NCI-H524 treated with DMSO at 0.1 percent for 48 hours (cell line): ENCODE results near the gene MIGA1.
"Not testable (repeated sequence)": the region's sequence is repeated elsewhere in the genome, so short reads cannot be mapped to it uniquely, and the experiment has no call there.

Experiments
- DNase-seq: peaks from one replicate; lab custom pipeline; 2025; lab: John Stamatoyannopoulos, UW

The MIGA1 gene, protein sequence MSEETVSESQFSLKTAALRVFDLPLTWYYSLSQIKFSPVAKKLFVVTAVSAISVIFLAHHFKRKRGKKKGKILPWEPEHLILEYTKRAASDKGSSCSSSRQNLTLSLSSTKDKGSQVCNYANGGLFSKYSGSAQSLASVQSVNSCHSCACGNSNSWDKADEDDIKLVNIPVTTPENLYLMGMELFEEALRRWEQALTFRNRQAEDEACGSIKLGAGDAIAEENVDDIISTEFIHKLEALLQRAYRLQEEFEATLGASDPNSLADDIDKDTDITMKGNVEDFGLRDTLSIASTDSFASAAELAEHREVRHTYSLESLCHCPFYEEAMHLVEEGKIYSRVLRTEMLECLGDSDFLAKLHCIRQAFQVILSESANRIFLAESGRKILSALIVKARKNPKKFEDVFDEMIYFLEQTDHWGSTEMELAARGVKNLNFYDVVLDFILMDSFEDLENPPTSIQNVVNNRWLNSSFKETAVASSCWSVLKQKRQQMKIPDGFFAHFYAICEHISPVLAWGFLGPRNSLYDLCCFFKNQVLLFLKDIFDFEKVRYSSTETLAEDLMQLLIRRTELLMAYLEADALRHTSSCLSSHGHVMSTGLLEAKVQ

DNA sequence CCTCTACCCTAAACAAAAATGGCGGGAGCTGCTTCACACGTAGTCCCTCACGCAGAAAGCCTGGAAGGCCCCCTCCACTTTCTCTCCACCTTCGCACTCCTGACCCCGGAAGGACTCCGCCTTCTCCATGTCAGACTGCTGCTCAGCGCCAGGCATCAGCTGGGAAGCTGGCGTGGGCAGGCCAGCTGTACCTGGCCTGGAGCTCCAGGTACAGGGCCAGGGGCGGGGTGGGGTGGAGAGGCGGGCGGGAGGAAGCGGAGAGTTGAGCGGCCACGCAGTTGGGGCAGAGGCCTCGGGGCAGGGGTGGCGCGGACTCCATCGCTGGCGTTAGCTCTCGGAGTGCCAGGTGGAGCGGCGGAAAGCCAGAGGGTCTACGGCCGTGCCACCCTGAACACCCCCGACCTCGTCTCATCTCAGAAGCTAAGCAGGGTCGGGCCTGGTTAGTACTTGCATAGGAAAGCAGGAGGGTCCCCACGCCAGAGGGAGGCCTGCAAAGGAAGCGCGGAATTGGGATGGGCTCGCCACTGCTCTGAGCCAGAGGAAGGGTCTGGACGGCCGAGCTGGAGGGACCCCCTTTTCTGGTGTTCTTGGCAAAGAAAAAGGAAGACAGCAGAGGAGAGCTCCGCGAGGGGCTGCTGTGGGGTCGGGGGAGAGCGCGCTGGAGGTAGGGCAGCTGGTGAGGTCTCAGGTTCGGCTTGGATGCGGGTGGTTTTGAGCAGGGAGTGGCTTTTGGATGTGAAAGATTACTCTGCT is at the start of gene MIGA1:
Gene MIGA1 (plus strand): TSS at position 121 of the 753 bp plus-strand sequence. CDS start 3,604 bp downstream, outside the sequence.
- DNase-seq: peak; percentile 79

- DNase-seq: no peak
Measured at GRCh38 chr1:77732090-77732489, 47.4 kb upstream of the MIGA1 start.

DNA sequence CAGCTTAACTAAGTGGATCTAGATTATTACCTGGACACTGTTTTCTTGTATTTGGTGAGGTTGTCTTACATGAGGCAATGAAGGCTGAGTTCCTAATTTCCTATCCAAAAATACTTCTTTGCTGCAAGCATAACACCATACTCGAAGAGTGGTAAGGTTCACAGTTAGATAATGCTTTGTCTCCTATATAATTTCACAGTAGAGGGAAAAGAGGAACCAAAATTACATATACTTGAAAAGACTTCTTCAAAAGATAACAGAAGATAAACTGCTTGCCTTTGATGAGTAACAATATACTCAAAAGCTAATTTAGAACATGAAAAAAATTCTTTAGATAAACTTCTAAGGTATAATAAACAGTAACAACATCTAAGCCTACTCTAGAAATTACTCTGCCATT is 40.2 kb upstream of the MIGA1 start:
- no peak for DNase-seq

- no peak for DNase-seq
Measured at GRCh38 chr1:77741316-77741715, 38.1 kb upstream of the MIGA1 start.

- DNase-seq: no peak
Measured at GRCh38 chr1:77742011-77742555, 37.4 kb upstream of the MIGA1 start.

DNA sequence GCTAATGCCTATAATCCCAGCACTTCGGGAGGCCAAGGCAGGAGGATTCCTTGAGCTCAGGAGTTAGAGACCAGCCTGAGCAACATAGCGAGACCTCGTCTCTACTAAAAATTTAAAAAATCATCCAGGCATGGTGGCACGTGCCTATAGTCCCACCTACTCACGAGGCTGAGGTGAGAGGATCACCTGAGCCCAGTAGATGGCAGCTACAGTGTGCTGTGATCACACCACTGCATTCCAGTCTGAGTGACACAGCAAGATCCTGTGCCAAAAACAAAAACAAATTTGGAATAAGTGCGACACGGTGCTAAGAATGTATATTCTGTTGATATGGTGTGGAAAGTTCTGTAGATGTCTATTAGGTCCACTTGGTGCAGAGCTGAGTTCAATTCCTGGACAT is 34.9 kb upstream of the MIGA1 start:
- no peak for DNase-seq

GRCh38 chr1:77749489-77749888 is 30.0 kb upstream of the MIGA1 start:
- not testable (repeated sequence) for DNase-seq

- no peak for DNase-seq
Measured at GRCh38 chr1:77756052-77756754, 23.2 kb upstream of the MIGA1 start.

GRCh38 chr1:77757066-77757584 is 22.3 kb upstream of the MIGA1 start:
- no peak for DNase-seq

- no peak for DNase-seq
Measured at GRCh38 chr1:77757603-77758002, 21.8 kb upstream of the MIGA1 start.

DNA sequence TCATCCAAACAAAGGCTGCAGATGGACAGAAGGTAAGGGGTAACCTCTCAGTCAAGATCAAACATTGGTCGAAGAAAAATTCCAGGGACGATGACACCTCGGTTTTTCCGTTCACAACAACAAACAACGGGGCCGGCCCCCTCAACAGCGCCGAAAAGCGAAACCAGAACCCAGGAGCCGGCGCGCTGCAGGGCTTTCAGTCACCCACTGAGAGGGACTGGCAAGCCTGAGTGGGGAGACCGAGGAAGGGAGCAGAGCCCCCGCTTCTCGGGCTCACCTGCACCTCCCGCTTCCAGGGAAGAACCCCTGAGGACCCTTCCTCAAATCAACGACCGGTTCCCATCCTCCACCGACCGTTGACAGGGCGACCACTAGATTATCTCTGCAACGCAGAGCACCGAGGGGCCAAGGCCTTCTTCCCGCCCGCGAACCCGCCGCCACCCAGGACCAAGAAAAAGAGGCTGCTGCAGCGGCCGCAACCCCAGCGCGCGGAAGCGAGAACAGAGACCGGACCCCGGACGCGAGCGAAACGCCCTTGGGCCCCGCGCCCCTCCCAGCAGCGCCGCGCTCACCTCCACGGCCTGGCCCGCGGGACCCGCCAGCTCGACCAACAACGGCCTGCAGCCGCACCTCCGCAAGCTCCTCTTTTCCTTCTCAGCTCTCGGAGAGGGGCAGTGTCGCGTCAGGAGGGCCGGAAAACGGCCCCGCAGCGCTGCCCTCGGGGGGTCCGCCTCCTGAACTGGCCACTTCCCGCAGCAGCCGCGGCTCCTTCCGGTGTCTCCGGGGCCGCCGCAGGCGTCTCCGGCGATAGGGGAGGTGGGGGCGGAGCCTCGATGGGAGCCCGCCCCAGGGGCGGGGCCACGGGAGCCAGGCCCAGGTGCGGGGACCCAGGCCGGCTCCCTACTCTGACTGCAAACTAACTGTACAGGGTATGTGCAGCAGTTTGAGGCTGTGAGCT is 20.1 kb upstream of the MIGA1 start, which contains the start of gene USP33:
Gene USP33 (minus strand): TSS at position 782 of the 958 bp plus-strand sequence. CDS start 18,155 bp downstream, outside the sequence.
- DNase-seq: no peak

GRCh38 chr1:77762072-77762476 is 17.4 kb upstream of the MIGA1 start:
- no peak for DNase-seq

DNA sequence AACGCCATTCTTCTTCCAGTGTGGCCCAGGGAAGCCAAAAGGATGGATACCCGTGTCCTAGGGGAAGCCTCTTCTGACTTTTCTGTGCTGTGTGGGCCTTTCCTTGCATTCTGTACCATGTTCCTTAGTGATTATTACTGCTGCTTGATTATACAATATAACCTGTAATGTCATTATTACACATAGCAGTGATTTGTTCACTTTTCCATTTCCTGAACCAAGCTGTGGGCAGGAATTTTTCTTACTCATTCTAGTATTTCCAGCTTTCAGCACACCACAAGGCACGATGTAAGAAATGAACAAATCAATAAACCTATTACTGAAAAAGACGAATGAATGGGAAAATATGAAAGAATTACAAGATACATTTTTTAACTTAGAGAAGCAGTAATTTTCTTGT is 11.4 kb upstream of the MIGA1 start:
- DNase-seq: no peak

DNA sequence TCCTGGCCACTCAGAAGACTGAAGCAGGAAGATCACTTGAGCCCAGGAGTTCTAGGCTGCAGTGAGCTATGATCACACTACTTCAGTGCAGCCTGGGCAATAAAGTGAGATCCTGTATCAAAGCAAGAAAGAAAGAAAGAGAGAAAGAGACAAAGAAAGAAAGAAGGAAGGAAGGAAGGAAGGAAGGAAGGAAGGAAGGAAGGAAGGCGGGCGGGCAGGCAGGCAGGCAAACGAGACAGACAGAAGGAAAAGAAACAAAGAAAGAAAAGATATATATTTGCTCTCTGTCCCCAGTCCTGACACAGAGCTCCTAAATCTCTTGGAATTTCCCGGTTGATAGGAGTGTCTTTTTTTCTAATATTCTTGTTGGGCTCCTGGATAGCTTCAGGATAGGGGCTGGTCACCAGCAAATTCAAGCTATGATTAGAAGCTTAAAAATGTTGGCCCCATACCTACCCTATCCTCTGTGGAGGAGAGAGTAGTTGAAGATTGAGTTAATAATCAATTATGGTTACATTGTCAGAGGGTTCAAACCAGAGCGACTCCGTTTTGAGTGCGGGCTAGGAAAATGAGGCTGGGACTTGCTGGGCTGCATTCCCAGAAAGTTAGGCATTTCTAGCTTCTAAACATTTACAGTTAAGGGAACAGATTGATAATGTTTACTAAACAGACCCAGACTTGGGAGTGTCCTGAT is 3.3 kb upstream of the MIGA1 start:
- no peak for DNase-seq

- DNase-seq: no peak
Measured at GRCh38 chr1:77781683-77782082, 2.2 kb downstream of the MIGA1 start.

GRCh38 chr1:77783141-77783540 is 3.7 kb downstream of the MIGA1 start:
- no peak for DNase-seq

DNA sequence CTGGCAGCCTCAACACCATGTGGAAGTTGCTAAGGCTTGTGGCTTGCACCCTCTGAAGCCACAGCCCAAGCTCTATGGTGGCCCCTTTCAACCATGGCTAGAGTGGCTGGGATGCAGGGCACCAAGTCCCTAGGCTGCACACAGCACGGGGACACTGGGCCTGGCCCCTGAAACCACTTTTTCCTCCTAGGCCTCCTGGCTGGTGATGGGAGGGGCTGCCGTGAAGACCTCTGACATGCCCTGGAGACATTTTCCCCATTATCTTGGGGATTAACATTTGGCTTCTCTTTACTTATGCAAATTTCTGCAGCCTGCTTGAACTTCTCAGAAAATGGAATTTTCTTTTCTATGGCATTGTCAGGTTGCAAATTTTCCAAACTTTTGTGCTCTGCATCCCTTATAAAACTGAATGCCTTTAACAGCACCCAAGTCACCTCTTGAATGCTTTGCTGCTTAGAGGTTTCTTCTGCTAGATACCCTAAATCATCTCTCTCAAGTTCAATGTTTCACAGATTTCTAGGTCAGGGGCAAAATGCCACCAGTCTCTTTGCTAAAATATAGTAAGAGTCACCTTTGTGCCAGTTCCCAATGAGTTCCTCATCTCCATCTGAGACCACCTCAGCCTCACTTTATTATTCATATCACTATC is 6.8 kb downstream of the MIGA1 start:
- not testable (repeated sequence) for DNase-seq

DNA sequence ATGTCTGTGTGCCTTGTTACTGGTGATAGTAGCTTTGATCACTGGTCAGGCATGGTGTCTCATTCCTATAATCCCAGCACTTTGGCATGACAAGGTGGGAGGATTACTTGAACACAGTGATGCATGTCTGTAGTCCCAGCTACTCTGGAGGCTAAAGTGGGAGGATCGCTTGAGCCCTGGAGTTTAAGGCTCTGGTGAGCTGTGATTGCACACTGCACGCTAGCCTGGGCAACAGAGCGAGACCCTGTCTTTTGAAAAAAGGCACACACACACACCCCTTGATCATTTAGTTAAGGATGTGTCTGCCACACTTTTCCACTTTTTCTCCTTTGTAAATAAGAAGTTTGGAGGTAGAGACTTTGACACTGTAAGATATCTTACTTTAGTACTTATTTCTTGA is 15.1 kb downstream of the MIGA1 start:
- no peak for DNase-seq

GRCh38 chr1:77796695-77797405 is 17.4 kb downstream of the MIGA1 start:
- no peak for DNase-seq
